Right renal pelvis (tissue), 4 donors: ENCODE measurements around the gene MYO9B. TPM values are rescaled to one million over a fixed set of nuclear protein-coding genes. Genes with fewer than 3 reads are reported as not detected.
A peak's percentile ranks its signal among the peaks of the same experiment; 100 is the strongest.

Experiments
- DNase-seq, 4 donors: peaks; one replicate each; pipeline ENCODE4 v3.0.0-alpha.2; 2013; ENCODE audit warnings: low read depth in 4 of 4, low spot score in 3 of 4, missing footprints in 1 of 4
- polyA plus RNA-seq, 4 donors: library from polyadenylated mRNA; unstranded; fragments of 120-200 nt; gene quantifications; one replicate each; pipeline ENCODE4 v1.2.1, GENCODE V29; 2013; ENCODE audit not compliant: insufficient read length in 4 of 4

The MYO9B gene, protein sequence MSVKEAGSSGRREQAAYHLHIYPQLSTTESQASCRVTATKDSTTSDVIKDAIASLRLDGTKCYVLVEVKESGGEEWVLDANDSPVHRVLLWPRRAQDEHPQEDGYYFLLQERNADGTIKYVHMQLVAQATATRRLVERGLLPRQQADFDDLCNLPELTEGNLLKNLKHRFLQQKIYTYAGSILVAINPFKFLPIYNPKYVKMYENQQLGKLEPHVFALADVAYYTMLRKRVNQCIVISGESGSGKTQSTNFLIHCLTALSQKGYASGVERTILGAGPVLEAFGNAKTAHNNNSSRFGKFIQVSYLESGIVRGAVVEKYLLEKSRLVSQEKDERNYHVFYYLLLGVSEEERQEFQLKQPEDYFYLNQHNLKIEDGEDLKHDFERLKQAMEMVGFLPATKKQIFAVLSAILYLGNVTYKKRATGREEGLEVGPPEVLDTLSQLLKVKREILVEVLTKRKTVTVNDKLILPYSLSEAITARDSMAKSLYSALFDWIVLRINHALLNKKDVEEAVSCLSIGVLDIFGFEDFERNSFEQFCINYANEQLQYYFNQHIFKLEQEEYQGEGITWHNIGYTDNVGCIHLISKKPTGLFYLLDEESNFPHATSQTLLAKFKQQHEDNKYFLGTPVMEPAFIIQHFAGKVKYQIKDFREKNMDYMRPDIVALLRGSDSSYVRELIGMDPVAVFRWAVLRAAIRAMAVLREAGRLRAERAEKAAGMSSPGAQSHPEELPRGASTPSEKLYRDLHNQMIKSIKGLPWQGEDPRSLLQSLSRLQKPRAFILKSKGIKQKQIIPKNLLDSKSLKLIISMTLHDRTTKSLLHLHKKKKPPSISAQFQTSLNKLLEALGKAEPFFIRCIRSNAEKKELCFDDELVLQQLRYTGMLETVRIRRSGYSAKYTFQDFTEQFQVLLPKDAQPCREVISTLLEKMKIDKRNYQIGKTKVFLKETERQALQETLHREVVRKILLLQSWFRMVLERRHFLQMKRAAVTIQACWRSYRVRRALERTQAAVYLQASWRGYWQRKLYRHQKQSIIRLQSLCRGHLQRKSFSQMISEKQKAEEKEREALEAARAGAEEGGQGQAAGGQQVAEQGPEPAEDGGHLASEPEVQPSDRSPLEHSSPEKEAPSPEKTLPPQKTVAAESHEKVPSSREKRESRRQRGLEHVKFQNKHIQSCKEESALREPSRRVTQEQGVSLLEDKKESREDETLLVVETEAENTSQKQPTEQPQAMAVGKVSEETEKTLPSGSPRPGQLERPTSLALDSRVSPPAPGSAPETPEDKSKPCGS (N-terminal part only)
- polyA plus RNA-seq, result 10 to 100 TPM; 40.6 to 51.6 (median 48.8) TPM

DNA sequence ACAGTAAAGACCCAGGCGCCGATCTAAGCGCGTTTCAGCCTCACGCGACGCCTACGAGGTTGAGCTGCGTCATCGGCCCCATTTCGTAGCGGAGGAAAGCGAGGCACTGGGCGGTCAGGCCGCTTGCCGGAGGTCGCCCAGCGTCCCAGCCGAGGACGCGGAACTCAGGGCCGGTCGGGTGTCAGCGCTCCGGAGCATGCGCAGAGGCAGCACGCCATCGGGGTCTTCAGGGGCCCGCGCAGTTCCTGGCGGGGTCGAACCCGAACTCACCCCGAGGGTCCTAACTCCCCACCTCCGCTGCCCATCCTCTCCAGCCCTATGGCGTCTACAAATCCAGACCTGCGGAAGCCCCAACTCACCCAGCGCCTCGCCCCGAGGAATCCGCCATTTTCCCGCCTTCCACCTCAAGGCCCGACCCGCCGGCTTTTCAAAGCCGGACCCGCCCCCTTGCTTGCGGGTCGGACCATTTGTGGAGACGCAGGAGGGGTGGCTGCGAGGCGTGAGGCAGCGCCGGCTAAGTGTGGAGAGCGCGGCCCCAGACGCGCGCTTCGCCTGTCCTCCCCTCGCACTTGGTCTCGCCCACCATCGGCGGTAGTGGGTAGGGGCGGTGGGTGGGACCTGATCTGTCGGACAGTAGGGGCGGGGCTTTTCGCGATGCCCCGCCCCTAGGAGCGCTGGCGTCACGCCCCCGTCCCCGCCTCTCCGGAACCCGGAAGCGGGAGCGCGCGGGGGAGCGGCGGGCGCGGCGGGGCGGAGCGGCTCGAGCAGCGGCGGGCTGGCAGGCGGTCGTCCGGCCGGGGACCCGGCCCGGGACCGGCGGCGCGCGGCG lies at the start of gene MYO9B, which contains the start of gene HAUS8:
Gene MYO9B, plus strand, starts transcription at position 743 of the 829 bp plus-strand sequence. CDS start 25,941 bp downstream, outside the sequence.
Gene HAUS8, minus strand, starts transcription at position 418 of the 829 bp plus-strand sequence. Its CDS starts 30 bp downstream, at position 388.
- peak; percentile 98 to 99 (median 98) for DNase-seq

DNA sequence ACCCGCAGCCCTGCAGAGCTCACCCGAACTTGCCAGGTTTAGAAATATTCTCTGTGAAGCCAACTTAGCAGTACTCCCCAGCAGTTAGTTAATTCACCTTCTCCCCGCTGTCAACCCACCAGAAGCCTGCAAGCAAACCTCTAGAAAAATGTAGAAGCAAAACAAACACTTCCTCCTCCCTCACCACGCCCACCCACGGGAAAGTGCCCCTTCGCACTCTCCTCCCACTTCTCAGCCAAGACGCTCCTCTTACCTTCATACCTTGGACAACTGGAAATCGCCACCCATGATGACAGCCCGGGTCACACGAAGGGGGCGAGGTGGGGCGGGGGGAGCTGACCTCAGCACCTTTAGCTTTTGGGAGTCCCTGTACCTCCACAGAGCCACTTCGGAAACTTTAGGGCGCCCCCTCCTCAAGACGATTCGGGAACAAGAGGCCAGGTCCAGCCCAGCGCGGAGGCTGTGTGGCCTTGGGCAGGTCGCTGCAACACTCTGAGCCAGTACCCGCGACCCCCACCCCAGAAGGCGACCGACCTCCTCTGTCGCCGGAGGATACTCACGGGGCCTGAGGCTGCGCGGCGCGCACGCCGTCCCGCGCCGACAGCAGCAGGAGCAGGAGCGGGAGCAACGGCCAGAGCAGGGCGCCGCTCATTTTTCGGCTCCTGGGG lies 49.5 kb upstream of the MYO9B start:
- no peak for DNase-seq

DNA sequence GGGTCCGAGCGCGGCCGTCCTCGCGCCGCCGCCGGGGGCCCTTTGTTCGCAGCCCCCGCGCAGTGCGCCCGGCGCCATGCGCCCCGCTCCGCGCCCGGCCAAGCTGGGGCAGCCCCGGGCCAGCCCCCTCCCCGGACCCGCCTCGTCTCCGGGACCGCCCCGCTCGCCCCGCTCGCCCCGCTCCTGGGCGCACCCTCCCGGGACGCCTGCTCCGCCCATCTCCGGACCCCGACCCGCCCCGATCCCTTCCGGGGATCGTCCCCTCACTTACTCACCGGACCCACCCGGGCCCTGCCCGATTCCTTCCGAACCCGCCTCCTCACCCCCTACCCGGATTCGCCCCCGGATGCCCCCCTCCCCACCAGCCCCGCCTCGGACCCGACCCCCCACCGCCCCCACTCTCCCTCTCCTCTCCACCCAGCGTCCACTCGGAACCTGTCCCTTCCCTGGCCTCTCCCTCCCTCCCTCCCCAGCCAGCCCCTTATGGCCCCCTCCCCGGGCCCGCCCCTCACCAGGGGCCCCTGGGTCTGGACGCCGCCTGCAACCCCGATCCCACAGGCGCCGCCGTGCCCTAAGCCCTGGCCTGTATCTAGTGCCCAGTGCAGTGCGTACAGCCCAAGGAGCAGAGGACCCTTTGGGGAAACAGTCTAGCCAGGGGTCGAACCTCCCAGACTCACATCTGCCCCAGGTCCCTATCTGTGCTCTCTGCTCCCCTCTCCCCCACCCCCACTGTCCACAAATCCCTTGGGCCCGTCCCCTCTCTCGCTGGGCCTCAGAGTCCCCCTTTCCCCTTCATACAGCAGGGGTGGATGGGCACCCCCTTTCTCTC lies 48.7 kb upstream of the MYO9B start, which contains the start of gene CPAMD8:
Gene CPAMD8, minus strand, starts transcription at position 105 of the 829 bp plus-strand sequence. CDS start 168 bp downstream, outside the sequence.
- no peak for DNase-seq

DNA sequence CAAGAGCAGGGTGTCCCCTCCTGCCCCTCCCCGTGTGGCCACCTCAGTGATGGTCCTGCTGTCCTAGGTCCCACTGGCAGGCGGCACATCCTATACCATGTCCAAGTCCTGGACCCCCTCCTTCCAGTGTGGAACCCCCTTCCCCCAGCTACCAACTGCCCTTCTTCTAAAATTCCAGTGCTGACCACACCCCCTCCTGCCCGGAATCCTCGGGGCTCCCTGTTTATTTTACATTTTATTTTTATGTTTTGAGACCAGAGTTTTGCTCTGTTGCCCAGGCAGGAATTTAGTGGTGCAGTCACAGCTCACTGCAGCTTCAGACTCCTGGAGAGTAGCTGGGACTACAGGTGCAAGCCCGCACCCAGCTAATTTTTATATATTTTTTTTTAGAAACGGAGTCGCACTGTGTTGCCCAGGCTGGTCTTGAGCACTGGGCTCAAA lies 48.0 kb upstream of the MYO9B start:
- no peak for DNase-seq

DNA sequence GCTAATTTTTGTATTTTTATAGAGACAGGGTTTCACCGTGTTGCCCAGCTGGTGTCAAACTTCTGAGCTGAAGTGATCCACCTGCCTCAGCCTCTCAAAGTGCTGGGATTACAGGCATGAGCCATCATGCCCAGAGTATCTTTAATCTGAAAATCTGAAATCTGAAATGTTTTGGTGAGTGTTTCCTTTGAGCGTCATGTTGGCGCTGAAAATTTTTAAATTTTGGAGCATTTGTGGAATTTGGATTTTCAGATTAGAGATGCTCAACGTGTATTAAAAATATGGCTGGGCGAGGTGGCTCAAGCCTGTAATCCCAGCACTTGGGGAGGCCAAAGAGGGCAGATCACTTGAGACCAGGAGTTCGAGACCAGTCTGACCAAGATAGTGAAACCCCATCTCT lies 43.8 kb upstream of the MYO9B start:
- no peak for DNase-seq

DNA sequence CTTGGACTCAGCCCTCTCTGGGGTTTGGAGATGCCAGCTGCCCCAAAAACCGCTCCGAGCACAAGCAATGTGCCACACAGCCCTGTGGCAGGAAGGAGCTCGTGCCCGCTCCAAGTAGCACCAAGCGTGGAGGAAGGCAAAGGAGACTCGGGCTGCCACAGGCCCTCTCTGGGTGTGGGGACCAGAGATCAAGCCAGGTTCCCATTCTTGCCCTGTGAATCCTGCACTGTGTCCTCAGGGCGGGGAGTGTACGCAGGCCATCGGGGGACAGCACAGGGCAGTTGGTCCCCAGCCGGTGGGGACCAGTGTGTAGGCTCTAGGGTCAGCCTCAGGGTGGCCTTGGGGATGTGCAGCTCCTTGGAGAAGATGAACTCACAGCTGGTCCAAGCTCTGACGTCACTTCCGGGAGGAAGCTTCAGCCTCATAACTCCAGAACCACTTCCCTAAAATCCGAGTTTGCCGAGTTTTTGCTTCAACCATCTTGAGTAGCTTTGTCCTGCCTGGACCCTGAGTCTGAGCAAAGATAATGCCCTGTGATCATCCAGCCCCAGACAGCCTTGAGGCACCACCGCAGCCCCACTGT lies 39.6 kb upstream of the MYO9B start:
- no peak for DNase-seq

DNA sequence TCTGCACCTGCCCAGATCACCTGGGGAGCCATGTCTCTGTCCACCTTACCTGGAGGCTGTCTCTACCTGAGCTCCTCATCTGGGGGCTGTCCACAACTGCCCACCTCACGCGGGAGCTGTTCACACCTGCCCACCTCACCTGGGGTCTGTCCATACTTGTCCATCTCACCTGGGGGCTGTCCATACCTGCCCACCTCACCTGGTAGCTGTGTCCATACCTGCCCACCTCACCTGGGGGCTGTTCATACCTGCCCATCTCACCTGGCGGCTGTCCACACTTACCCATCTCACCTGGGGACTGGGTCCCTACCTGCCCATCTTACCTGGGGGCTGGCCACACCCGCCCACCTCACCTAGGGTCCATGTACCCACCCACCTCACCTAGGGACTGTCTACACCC lies 38.9 kb upstream of the MYO9B start:
- DNase-seq, result no peak

DNA sequence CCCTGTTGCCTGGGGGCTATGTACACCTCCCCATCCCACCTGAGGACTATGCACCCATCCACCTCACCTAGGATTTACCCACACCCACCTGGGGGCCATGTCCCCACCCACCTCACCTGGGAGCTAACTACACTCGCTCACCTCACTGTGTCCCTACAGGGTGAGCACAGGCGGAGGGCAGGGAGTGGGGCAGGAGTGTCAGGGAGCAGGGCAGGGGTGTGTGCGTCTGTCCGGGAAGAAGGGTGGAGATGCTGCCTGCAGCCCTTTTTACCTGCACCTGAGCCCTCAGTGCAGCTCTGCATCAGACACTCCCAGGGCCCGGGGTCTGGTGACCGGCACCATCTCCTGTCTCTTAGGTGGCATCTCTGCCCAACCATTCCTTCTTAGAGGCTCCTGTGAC lies 38.4 kb upstream of the MYO9B start:
- no peak for DNase-seq

DNA sequence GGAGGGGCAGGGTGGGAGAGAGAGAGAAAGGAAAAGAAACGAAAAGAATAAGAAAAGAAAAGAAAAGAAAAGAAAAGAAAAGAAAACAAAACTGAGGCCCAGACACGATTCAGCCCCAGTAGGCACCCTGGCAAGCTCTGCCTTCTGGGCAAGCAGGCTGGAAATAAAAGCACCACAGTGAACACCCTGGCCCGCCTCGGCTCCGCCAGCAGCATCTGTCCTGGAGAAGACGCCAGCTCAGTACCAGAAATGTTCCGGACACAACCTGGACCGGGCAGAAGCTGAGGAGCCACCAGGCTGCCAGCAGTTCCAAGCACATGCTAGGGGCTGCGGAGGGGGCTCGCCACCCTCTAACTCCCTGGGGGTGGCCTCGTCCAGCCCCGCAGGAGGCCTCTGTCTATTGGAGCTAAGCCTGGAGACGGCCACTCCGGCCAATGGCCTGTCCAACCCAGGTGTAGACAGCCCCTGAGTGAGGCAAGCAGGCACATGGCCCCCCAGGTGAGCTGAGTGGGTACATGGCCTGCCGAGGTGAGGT lies 37.5 kb upstream of the MYO9B start:
- no peak for DNase-seq

DNA sequence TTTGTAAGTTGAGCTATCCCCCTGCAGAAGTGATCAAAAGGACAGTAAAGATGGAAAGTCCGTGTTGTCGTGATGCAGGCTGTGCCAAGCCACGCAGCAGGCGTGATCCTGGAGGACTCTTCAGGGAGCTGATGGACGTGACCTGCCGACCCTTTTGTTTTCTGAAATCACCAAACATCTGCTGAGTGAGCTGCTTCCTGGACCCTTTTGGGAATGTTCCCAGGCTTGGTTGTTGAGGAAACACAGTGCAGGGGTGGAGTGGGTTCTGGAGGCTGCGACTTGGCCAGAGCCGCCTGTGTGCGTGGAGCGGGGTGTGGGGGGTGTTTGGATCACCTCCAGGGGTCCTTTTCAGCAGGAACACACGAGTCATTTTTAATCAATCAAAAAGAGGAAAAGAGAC lies 33.6 kb upstream of the MYO9B start:
- no peak for DNase-seq

DNA sequence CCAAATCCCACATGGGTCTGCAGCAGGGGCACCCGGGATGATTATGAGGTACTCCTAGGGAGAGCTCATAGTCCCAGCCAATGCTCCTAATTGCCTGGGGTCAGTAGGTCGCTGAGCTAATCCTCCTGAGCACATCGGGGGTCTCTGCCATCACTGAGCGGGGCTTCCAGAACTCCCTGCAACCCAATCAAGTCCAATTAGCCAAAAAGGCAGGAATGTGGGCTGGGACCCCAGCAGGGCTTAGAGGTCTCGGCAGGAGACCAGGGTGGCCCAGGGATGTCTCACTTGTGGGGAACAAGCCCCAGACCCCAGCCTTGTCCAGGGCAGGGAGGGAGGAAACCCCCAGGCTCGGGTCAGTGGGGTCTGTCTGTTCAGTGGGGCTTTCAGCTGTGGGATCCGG lies 31.8 kb upstream of the MYO9B start:
- no peak for DNase-seq

DNA sequence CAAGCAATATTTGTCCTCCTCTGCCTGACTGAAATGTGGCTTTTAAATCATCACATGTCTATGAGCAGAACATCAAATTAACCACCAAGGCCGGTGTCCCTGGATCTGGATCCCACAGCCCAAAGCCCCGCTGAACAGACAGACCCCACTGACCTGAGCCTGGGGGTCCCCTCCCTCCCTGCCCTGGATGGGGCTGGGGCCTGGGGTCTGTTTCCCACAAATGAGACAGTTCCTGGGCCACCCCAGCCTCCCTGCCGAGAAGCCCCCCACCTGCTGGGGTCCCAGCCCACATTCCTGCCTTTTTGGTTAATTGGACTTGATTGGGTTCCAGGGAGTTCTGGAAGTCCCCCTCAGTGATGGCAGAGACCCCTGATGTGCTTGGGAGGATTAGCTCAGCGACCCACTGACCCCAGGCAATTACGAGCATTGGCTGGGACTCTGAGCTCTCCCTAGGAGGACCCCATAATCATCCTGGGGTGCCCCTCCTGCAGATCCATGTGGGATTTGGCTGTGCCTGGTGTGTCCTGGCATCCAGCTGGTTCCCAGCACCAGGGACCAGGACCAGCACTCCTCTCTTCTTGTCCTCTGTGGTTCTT lies 29.6 kb upstream of the MYO9B start:
- no peak for DNase-seq

DNA sequence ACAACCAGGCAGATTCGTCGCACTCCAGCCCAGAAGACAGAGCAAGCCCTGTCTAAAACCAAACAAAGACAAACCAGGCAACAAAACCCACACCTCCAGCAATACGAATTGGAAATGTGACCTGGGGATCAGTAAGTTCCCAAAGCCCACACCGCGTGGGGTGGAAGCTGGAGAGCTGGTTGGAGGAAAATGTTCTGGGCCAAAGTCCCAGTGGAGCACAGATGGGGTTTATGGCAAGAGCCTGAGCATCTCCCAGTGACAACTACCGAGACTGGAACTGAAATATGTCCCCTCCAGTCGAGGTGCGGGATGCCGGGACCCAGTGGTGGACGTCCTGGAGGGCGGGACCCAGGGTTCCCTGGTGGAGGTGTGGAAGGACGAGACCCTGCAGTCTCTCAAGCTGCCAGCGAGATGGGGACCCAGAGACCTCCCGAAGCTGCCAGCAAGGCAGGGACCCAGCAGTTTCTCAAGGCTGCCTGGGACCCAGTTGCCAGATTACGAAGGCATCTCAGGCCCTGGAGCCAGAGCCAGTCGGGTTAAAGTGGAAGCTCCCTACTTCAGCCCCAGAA lies 26.6 kb upstream of the MYO9B start:
- DNase-seq, result no peak

DNA sequence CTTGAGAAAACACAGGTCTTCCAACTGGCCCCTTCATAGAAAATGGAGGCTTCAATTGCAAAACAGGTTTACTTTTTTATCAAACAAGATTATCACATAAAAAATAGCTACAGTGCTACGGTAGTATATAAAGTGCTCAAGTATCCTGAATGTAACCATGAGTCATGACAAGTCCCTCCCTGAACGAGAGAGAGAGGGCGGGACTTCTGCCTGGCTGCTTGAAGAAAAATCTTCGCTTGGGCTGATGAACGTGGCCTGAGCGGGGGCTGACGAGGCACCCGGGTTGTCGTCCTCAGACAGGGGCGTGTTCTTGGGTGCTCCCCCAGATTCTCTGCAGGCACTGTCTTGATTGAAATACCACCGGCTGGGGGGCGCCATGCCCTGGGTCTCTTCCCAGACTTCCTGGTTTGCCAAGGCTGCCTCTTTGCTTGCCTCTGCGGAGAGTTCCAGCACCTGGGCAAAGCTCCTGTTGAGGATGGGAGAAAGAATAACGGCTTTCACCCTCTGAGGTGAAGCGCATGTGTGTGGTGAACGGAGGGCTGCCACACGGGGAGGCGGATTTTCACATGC lies 25.8 kb upstream of the MYO9B start:
- no peak for DNase-seq

DNA sequence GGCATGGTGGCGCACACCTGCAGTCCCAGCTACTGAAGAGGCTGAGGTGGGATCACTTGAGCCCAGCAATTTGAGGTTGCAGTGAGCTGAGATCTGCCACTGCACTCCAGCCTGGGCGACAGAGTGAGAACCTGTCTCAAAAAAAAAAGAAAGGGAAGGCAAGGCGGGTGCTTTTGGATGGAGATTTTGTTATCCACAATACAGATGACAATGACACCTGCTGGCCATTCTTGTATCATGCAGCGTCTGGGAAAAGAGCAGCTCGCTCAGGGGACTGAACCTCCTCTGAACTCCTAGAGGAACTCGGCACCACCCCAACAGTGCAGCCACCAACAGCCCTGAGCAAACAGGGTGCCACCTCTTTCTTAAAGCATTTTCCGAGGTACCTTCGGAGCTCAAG lies 23.1 kb upstream of the MYO9B start:
- no peak for DNase-seq

DNA sequence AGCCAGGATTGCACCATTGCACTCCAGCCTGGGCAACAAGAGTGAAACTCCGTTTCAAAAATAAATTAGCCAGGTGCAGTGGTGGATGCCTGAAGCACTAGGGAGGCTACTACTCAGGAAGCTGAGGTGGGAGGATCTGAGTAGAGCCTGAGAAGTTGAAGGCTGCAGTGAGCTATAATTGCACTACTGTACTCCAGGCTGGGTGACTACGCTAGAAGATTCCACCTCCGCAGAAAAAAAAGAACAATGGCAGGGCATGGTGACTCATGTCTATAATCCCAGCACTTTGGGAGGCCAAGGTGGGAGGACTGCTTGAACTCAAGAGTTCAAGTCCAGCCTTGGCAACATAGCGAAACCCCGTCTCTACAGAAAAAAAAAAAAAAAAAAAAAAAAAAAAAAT lies 20.8 kb upstream of the MYO9B start:
- no peak for DNase-seq
